Right lobe of liver (tissue), 4 donors: ENCODE data around the gene RCOR3.
"Not testable (repeated sequence)": the region's sequence is repeated elsewhere in the genome, so short reads cannot be mapped to it uniquely, and the experiment has no call there.

Experiments used
- POLR2A ChIP-seq: fragments of 450-650 bp; IDR thresholded peaks from one replicate; pipeline ENCODE4 v1.6.1; 2017; ENCODE audit warnings: antibody characterized with exemption, mild to moderate bottlenecking
- TF ChIP-seq, protein P1 (sequence below), 4 donors: fragments of 200-600 bp in 3 of 4; fragments of 450-650 bp in 1 of 4; IDR thresholded peaks; one replicate each; pipeline versions ENCODE4 v1.5.1 to v1.8.0; 2016 to 2022; ENCODE audit warnings: antibody characterized with exemption in 4 of 4, mild to moderate bottlenecking in 2 of 4
- donor health status: DM: no; HTN: no; CAD: no.
- donor health status: DM: no; HTN: no; CAD: no.
- donor health status: DM: no; HTN: yes; CAD: no.

DNA sequence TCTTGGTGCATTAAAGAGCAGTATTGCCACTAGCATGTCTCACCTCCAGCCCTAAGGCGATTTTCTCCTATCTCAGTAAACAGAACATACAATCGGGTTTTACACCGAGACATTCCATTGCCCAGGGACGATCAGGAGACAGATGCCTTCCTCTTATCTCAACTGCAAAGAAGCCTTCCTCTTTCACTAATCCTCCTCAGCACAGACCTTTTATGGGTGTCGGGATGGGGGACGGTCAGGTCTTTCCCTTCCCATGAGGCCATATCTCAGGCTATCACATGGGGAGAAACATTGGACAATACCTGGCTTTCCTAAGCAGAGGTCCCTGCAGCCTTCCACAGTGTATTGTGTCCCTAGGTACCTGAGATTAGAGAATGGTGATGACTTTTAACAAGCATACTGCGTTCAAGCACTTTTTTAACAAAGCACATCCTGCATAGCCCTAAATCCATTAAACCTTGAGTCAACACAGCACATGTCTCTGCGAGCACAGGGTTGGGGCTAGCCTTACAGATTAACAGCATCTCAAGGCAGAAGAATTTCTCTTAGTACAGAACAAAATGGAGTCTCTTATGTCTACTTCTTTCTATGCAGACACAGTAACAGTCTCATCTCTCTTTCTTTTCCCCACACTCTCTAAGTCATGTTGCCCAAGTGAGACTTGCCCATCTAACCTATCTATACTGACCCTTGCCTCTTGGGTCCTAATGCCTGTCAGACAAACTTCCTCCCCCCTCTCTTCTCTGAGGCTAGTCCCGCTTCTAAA is 36.5 kb upstream of the RCOR3 start:
- not testable (repeated sequence) for TF ChIP-seq POLR2A
- TF ChIP-seq, protein P1, sequence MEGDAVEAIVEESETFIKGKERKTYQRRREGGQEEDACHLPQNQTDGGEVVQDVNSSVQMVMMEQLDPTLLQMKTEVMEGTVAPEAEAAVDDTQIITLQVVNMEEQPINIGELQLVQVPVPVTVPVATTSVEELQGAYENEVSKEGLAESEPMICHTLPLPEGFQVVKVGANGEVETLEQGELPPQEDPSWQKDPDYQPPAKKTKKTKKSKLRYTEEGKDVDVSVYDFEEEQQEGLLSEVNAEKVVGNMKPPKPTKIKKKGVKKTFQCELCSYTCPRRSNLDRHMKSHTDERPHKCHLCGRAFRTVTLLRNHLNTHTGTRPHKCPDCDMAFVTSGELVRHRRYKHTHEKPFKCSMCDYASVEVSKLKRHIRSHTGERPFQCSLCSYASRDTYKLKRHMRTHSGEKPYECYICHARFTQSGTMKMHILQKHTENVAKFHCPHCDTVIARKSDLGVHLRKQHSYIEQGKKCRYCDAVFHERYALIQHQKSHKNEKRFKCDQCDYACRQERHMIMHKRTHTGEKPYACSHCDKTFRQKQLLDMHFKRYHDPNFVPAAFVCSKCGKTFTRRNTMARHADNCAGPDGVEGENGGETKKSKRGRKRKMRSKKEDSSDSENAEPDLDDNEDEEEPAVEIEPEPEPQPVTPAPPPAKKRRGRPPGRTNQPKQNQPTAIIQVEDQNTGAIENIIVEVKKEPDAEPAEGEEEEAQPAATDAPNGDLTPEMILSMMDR (IDR thresholded peaks at IDR 0.05): not testable (repeated sequence)
